OCI-LY1 (cell line): ENCODE results near the gene POLA2.

Experiments
- H2AFZ ChIP-seq: fragments of 200-600 bp; sonication (generic), shearing (Covaris generic); 2 replicates; pipeline ENCODE4 v1.6.0; 2014; ENCODE audit warnings: antibody characterized with exemption, mild to moderate bottlenecking, low read length
- H3F3A ChIP-seq: fragments of 200-600 bp; sonication (generic), shearing (Covaris generic); 2 replicates; pipeline ENCODE4 v1.6.0; 2014; ENCODE audit warnings: mild to moderate bottlenecking, antibody characterized with exemption, low read length, moderate library complexity; ENCODE audit not compliant: insufficient read depth
- H3K27ac ChIP-seq: fragments of 200-600 bp; sonication (generic); 2 replicates; pipeline ENCODE4 v1.5.1; 2014; ENCODE audit warnings: low read length, mixed run types, mild to moderate bottlenecking, low read depth; ENCODE audit not compliant: poor library complexity, severe bottlenecking
- H3K27me3 ChIP-seq: fragments of 200-600 bp; sonication (generic); 2 replicates; pipeline ENCODE4 v1.6.0; 2014; ENCODE audit warnings: antibody characterized with exemption, mild to moderate bottlenecking, low read length, moderate library complexity; ENCODE audit not compliant: insufficient read depth
- H3K36me3 ChIP-seq: fragments of 200-600 bp; sonication (generic); 2 replicates; pipeline ENCODE4 v1.6.1; 2014; ENCODE audit warnings: mild to moderate bottlenecking, antibody characterized with exemption, low read length, moderate library complexity, mixed read lengths; ENCODE audit not compliant: insufficient read depth
- H3K4me1 ChIP-seq: fragments of 200-600 bp; sonication (generic); 2 replicates; pipeline ENCODE4 v1.5.1; 2014; ENCODE audit warnings: mild to moderate bottlenecking, low read length, moderate library complexity; ENCODE audit not compliant: insufficient read depth, severe bottlenecking
- H3K4me2 ChIP-seq: fragments of 200-600 bp; sonication (generic), shearing (Covaris generic); 2 replicates; pipeline ENCODE4 v1.6.1; 2014; ENCODE audit warnings: low read length
- H3K4me3 ChIP-seq: fragments of 200-600 bp; sonication (generic); 2 replicates; pipeline ENCODE4 v1.5.1; 2014; ENCODE audit warnings: low read length, low read depth, mild to moderate bottlenecking, mixed read lengths; ENCODE audit not compliant: poor library complexity, severe bottlenecking
- H3K79me2 ChIP-seq: fragments of 200-600 bp; shearing (Covaris generic); 2 replicates; pipeline ENCODE4 v1.6.1; 2016; ENCODE audit warnings: mixed run types, low read length, mixed read lengths; ENCODE audit not compliant: insufficient read depth
- H3K9ac ChIP-seq: fragments of 200-600 bp; sonication (generic), shearing (Covaris generic); 2 replicates; pipeline ENCODE4 v1.6.1; 2014; ENCODE audit warnings: mild to moderate bottlenecking, low read length, mixed read lengths
- H3K9me2 ChIP-seq: fragments of 200-600 bp; sonication (generic), shearing (Covaris generic); 2 replicates; pipeline ENCODE4 v1.6.1; 2014; ENCODE audit warnings: low read depth, mild to moderate bottlenecking, low read length, mixed read lengths
- H3K9me3 ChIP-seq: fragments of 200-600 bp; shearing (Covaris generic); 2 replicates; pipeline ENCODE4 v1.6.1; 2014; ENCODE audit warnings: low read length, mixed read lengths
- H4K20me1 ChIP-seq: fragments of 200-600 bp; sonication (generic), shearing (Covaris generic); 2 replicates; pipeline ENCODE4 v1.6.0; 2016; ENCODE audit warnings: mild to moderate bottlenecking, low read length; ENCODE audit not compliant: insufficient read depth
- CTCF ChIP-seq: fragments of 200-600 bp; sonication (generic), shearing (Covaris generic); IDR thresholded peaks from 2 replicates; pipeline ENCODE4 v1.5.1; 2017; ENCODE audit warnings: mild to moderate bottlenecking, antibody characterized with exemption, low read length, moderate library complexity, mixed read lengths
- EZH2 ChIP-seq: fragments of 200-600 bp; sonication (generic), shearing (Covaris generic); IDR thresholded peaks from 2 replicates; pipeline ENCODE4 v1.8.0; 2017; ENCODE audit warnings: borderline replicate concordance, mixed run types, mild to moderate bottlenecking, antibody characterized with exemption, low read length, moderate library complexity, mixed read lengths

The POLA2 gene

GRCh38 chr11:65279279-65279678 is 17.5 kb downstream of the POLA2 start:
- TF ChIP-seq CTCF (no peak), EZH2 (no peak)
- H3K4me1 ChIP-seq, result no peaks in the 10 kb centered on the region
- H3K4me3 ChIP-seq, result no peak overlapping the region
- no peaks in the 10 kb centered on the region for H3K9me2 ChIP-seq
- no peaks in the 10 kb centered on the region for H4K20me1 ChIP-seq
- H3F3A ChIP-seq, result no peaks in the 10 kb centered on the region
- no peak overlapping the region for H3K27ac ChIP-seq
- no peak overlapping the region for H2AFZ ChIP-seq
- H3K27me3 ChIP-seq, result no peaks in the 10 kb centered on the region
- H3K9me3 ChIP-seq, result no peaks in the 10 kb centered on the region
- H3K9ac ChIP-seq, result no peak overlapping the region
- no peaks in the 10 kb centered on the region for H3K79me2 ChIP-seq
- peaks cover 92% of the 10 kb centered on the region for H3K36me3 ChIP-seq
- H3K4me2 ChIP-seq, result no peak overlapping the region

DNA sequence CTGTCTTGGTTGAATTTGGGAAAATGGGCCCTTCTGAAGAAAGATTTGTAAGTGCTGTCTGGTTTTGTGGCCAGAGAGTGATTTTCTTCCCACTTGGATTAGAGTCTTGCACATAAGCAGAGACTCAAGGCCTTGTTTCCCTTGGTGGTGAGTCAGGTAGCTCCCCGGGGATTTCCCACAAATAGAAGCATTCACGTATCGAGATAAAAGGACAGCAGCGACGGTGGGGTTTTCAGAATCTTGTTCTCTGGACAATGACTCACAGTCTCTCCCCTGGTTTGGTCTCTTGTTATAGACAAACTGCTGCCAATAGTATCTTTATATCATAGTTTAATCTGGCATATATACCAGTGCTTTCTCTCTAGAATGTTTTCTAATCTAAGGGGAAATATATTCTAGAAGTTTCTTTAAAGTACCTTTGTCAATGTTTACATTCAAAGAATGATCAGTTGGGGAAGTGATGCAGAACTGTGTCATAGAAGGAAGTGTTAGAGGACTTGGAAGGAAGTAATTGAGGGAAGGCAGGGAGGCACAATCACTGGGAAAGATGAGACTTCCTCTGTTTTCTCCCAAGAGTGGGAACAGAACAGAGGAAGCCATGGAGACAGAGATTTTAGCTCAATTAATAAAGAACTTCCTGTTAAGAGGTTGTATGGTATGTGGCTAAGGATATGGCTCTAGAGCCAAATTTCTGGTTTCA is 18.1 kb downstream of the POLA2 start:
- no peak overlapping the region for H3K4me2 ChIP-seq
- H3K9ac ChIP-seq, result no peak overlapping the region
- H3K27ac ChIP-seq, result no peak overlapping the region
- no peaks in the 10 kb centered on the region for H4K20me1 ChIP-seq
- H3K9me2 ChIP-seq, result no peaks in the 10 kb centered on the region
- H3K79me2 ChIP-seq, result no peaks in the 10 kb centered on the region
- no peaks in the 10 kb centered on the region for H3K9me3 ChIP-seq
- no peak overlapping the region for H3K4me3 ChIP-seq
- no peaks in the 10 kb centered on the region for H3K27me3 ChIP-seq
- H3F3A ChIP-seq, result no peaks in the 10 kb centered on the region
- TF ChIP-seq EZH2 (no peak), CTCF (no peak)
- peaks cover 98% of the 10 kb centered on the region for H3K36me3 ChIP-seq
- no peak overlapping the region for H2AFZ ChIP-seq
- no peaks in the 10 kb centered on the region for H3K4me1 ChIP-seq

DNA sequence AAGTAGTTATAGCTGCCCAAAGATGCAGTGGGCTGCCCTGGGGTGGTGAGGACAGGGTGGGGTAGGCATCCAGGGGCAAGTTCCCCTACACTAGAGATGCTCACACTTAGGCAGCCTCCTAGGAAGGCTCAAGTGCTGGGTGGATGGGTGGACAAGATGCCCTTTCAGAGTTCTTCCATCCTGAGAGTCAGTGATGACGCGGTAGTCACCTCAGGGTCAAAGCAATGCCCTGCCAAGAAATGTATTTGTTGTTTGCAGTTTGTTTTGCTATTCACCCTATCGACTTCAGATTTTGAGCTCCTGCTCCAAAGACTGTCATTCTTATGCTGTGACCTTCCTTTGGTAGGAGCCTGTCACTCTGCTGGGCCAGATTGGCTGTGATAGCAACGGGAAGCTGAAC is 18.9 kb downstream of the POLA2 start:
- Histone ChIP-seq H3K36me3 (peaks cover 98% of the 10 kb centered on the region), H3K27me3 (no peaks in the 10 kb centered on the region), H3K4me1 (no peaks in the 10 kb centered on the region), H2AFZ (no peak overlapping the region), H3F3A (no peaks in the 10 kb centered on the region), H3K4me2 (no peak overlapping the region), H3K27ac (no peak overlapping the region), H3K9ac (no peak overlapping the region), H3K9me2 (no peaks in the 10 kb centered on the region), H3K79me2 (no peaks in the 10 kb centered on the region), H3K4me3 (no peak overlapping the region), H3K9me3 (no peaks in the 10 kb centered on the region), H4K20me1 (no peaks in the 10 kb centered on the region)
- no peak for TF ChIP-seq CTCF
